ENCODE measurements around the gene RFT1. TPM values are rescaled to one million over a fixed set of nuclear protein-coding genes. Genes with fewer than 3 reads are reported as not detected.
A peak's percentile ranks its signal among the peaks of the same experiment; 100 is the strongest.
"Not testable (repeated sequence)": the region's sequence is repeated elsewhere in the genome, so short reads cannot be mapped to it uniquely, and the experiment has no call there.

RFT1 gene
- total RNA-seq, 1 experiment from 2014 or later: 26.8 TPM

DNA sequence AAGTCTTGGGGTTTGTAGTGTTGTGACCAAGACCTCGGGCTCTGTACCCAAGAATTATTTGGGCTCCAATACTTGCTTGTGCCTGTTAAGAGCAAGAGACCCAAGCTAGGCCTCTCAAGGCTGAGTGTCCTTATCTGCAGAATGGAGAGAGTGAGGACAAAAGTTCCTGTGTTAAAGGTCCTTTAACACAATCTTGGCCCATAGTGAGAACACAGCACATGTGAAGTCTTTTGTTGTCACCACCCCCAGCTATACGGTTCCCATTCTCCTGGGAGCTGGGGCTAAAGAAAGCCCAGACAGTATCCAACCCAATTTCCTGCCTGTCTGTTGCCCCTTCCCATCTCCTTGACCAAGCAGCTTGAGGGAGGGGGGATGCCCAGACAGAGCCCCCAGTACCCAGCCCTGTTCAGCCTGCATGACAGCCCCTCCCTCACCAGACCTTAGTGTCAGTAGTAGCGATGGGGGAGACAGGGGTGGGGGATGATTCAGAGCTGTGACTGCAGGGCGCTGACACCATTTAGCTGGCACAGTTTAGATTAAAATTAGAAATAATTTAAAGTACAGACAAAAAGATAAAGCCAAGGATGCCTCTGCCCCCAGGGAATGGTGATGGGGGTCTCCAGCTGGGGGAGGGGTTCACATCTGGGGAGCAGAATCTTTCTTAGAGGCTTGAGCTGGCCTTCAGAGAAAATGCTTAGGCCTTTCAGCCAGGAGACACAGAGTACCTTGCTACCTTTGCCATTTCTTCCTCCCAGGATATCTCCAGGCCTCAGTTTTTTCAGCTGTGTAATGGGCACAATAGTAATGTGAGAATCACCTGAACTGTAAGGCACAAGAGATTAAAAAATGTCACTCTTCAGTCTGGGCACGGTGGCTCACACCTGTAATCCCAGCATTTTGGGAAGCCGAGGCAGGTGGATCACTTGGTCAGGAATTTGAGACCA is 33.5 kb upstream of the RFT1 start:
- no peak for DNase-seq (ENCODE audit: extremely low read depth, low read depth)

DNA sequence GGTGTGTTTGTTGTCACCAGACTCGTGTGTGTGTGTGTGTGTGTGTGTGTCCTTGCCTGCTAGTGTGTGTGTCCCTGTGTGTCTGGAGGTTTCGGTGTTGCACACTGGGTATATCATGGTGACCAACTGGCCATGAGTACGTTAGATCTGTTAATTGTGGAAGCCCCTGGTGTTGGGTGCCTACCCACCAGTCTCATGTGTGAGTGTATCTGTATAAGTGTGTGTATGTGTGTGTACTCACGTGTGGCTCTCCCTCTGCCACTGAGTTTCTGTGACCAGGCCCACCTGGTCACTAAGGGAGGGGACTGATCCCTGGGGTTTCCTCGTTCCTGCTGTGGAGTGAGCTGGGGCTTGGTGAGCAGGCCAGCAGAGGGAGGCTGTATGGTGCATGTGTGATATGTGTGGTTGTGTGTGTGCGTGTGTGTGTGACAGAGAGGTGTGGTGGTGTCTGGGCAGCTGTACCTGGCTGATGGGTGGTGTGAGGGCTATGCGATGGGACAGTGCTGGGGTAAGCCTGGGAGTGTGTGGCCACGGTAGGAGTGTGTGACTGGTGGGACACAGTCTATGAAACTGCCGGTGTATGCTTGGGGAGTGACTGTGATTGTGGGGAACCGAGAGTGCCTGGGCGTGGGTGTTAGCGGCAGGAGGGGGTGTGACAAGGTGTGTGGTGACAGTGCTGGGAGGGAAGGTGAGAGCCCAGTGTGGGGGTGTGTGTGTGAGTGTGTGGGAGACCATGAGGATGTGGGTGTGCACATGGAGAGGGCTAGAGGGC is 32.6 kb upstream of the RFT1 start:
- DNase-seq (ENCODE audit: extremely low read depth, low read depth): no peak

DNA sequence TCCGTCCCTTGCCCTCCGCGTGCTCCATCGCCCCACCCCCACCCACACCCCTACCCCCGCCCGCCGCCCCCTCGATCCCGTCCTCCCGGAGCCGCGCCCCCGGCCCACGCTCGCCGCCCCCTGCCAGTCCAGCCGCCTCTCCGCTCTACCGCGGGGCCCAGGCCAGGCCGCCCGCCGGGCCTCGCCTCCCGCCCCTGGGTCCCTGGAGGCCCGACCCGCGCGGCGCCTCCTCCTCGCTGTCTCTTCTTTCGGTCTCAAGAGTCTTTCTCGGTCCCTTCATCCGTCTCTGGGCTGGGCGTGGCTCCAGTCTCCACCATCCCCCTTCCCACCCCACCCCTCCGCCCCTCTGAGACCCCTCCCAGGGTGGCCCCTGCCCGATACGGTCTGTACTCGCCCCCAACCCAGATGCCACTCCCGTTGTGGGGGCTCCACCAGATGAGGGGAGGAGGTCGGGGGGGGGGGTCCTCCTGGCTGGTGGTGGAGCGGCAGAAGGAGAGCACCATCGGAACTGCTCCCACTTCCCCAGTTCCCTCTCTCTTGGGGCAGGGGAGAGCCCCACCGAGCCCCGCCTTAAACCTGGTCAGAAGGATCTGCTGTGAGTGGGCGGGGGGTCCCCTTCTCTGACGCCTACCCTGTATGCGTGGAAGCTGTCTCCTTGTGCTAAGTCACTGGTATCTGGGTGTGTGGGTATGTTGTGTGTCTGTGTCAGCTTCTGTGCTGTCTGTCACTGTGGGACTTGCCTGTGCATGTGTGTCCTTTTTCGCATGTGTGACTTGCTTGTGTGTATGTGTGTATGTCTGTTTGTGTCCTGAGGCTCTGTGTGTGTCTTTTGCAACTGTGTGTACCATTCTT is 31.8 kb upstream of the RFT1 start:
- no peak for DNase-seq (ENCODE audit: extremely low read depth, low read depth)

DNA sequence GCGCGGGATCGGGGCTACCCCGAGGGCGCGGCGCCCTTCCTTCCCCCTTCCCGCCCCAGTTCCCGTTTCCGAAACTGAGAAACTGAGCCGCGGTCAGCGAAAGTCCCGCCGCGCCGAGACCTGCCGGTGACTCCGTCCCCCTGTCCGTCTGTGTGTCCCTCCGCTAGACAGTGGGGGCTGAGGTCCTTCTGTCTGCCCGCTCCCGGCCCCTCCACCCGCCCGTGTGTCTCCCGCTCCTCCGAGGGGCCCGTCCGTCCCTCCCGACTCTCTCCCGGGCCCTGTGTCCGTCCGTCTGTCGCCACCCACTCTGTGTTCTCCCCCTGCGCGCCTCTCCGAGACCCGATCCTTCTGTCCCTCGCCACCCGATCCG is 31.2 kb upstream of the RFT1 start:
- DNase-seq (ENCODE audit: extremely low read depth, low read depth): no peak

DNA sequence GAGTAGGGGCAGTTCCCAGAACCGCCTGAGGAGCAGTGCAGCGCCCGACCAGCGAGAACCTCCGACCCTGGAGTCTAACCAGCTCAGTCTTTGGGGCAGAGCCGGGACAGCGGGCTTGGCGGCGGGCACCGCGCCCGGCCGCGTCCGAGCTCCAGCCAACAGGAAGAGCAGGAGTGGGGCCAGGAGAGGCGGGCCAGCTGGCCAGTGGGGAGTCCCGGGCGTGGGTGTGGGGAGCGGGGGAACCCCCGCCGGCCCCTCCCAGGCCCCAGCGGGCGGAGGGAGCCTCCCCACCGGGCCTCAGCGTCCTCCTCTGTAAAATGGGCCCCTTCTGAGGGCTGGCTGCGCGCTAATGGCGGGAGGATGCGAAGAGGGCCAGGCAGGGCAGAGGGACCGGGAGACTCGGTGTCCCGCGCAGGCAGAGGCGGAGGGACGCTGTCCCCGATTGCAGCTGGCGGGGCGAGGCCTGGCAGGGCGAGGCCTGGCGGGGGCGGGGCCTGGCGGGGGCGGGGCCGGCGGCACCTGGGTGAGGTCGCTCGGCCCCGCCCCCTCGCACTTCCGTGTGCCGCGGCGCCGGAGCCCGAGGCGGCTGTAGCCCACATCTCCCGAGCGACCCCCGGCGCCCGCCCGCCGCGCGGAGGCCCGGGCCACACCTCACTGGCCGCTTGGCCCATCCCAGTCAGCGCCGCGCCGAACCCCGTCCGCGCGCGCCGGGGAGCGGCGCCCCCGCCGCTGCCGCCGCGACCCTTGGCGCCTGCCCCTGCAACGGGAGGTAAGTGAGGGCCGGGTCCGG is 30.6 kb upstream of the RFT1 start, which contains the start of gene PRKCD:
PRKCD (plus strand) TSS at position 550 of the 790 bp plus-strand sequence. CDS start 17,214 bp downstream, outside the sequence.
- peak; percentile 46 for DNase-seq (ENCODE audit: extremely low read depth, low read depth)

DNA sequence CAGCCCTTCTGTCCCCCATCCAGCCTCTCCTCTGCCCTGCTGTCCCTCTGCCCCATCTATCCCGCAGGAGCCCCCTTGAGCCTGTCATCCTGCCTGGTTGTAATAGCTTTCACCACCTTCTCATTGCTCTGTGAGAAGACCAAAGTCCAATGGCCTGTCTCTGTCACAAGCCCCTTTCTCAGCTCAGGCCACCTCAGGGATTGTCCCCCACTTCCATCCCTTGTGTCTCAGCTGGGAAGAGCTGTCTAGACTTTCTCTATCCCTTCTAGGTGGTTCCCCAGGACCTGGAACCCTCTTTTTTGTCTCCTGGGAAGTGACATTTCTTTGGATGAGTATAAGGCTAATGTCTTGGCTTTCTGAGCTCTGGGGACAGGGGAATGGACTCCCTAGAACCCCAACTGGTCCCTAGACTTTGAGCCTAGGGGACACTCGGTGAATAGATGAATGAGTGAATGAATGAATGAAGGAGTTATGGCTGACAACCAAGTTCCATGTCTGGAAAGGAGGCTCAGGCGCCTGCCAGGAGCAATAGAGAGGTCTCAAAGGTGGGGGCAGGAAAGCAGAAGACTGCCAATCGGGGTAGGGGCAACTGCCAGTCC is 29.9 kb upstream of the RFT1 start:
- no peak for DNase-seq (ENCODE audit: extremely low read depth, low read depth)

DNA sequence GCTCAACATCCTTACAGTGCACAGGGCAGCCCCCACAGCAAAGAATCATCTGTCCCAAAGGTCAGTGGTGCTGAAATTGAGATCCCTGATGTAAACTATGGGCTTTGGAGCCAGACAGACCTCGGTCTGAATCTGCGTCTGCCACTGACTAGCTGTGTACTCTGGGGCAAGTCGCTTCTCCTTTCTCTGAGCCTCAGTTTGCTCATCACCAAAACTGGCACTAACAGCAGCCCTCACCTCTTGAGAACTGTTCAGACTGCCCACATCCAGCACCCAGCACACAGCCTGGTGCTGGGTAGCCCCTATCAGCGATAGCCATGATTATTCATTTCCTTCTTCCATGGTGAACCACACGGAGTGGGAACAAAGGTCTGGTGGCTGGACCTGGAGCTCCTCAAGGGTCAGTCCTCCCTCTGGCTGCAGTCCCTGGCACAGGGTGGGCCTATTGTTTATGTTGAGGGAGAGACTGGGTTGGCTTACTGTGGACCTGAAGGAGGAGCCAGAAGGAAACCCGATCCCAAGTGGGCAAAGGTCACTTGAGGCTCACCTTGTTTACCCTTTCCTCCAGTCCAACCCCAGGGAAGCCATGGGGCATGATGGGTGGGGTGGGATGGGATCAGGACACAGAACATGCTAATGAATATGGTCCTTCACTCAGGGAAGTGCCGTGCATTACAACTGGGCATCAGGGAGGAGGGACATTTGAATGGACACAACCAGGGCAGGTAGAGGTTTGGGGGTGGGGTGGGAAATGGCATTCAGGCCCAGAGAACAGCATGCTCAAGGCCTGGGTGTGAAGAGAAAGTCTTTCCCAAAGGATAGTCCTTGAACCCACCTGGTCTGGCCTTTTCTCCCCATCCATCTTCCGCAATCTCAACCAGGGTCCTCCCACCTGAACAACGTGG is 29.2 kb upstream of the RFT1 start:
- no peak for DNase-seq (ENCODE audit: extremely low read depth, low read depth)

DNA sequence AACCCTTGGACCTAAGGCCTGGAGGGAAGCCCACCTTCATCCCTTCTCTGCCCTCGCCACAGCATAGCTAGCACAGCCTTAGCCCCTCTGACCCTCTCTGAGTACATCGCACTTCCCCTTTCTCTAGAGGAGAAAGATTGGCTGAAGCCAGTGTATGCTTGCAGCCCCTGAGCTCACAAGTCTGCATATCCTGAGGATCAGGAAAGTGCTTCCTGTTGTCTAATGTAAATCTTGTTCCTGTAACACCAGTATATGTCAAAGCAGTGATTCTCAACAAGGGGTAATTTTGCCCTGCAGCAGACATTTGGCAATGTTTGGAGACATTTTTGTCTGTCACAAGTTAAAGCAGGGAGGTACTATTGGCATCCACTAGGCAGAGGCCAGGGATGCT is 28.5 kb upstream of the RFT1 start:
- no peak for DNase-seq (ENCODE audit: extremely low read depth, low read depth)

DNA sequence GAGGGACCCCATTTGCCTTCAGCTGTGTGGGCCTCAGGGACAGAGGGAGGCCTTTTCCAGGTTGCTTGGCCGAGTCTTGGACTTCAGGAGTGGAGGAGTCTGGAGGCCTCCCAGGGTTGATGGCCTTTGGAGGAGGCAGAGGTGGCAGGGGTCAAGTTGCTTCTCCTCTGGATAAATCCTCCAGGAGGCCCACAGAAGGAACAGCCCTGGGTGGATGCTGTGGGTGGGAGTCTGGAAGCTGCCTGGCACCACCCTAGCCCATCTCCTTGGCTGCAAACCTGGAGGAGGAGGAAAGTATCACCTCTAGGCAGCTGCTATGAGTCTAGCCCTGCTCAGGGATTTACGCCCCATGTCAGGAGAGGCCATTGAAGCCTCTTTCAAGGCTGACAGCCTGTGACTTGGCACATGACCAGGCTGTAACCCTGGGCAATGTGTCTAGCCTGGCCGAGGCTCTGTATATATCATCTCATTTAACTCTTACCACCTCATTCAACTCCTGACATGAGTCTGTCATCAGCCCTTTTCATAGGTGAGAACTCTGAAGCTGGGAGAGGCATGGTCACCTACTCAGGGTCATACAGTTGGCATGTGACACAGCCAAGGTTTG is 27.8 kb upstream of the RFT1 start:
- no peak for DNase-seq (ENCODE audit: extremely low read depth, low read depth)

DNA sequence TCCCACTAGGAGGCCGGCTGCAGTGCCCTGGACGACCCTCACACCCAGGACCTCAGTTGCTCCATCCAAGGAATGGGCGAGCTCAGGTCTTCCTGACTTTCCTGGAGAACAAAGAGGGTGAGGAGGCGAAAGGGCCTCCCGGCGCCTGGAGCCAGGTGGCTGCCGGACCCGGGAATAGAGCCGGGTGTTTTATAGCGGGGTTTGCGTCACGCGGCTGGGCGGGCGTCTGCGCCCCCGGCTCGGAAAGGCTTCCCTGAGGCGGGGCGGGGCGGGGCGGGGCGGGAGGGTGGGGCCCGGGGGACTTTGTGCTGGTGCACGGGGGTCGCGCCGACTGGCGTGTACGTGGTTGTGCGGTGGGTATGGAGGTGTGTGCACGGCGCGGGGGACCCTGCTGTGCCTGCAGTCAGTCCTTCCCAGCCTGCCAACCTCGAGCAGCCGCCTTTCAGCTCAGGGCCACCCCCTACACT is 26.2 kb upstream of the RFT1 start:
- DNase-seq (ENCODE audit: extremely low read depth, low read depth): no peak

DNA sequence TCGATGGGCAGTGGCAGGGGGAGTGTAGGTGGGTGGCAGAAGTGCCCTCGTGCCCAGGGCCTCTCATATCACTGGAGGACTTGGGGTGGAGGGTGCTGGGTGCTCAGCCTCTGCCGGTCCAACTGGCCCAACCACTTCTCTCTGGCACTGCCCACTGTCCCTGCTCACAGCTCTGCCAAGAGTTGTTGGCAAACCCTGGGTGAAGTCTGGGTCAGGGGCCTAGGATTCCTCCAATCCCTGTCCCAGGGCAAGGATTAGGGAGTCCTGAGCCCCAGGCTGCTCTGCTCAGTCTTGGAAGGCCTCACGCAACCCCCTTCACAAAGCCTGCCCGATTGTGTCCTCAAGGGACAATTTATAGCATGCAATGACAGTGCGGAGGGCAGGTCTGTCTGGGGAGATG is 25.5 kb upstream of the RFT1 start:
- no peak for DNase-seq (ENCODE audit: extremely low read depth, low read depth)

DNA sequence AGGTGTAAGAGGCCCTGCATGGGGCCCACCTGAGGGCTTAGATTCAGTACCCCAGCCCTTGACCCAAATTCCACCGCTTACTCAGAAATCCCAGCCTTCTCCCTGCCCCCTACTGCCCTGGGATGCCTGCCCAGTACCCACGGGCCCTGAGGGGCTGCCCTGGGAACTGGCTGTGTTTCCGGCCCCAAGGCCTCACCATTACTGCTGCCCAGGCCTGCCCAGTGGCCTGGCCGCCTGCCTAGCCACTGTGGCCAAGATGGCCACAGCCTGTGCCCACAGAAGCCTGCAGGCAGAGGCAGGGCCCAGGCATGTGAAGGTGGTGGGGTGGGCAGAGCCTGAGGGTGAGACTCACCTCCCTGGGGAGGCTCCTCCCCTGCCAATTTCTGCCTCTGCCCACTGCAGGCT is 24.6 kb upstream of the RFT1 start:
- no peak for DNase-seq (ENCODE audit: extremely low read depth, low read depth)

DNA sequence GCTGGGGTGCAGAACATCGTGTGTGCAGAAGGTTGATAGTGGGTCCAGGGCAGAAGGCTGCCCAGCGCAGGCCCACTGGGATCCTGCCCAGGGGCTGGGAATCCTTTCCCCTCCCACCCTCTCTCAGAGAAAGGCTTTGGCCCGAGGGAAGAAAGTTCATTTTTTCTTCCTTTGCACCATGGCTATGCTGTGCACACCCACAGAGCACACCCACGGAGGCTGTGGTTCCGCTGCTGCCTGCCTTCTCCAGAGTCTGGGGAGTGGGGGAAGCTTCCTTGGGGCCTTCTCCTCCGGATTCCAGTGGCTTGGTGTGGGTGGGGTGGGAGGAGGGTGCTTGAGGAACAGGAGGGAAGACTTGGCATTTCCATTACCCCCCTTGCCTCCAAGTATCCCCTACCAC is 23.7 kb upstream of the RFT1 start:
- DNase-seq (ENCODE audit: extremely low read depth, low read depth): no peak

DNA sequence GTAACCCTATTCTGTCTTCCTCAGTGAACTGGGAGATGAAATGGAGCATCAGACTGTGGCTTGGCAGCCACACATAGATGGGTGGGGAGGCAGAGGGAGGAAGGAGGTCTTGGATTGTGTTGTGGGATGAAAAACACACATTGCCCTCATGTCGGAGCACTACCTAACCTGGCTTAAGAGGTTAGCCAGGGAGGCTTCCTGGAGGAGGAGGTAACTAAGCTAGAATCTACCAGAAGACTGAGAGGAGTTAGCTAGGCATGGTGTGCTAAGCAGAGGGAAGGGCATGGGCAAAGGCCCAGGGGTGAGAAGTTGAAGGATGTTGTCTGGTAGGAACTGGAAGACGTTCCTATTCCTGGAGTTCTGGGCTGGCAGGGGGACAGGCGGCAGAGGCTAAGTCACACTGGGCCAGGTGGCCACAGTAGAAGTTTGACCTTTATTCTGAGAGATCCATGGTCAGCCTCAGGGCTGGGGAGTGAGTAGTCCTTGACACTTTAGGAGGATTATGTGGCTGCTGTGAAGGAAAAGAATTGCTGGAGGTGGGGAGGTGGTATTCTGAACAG is 23.1 kb upstream of the RFT1 start:
- DNase-seq (ENCODE audit: extremely low read depth, low read depth): no peak

DNA sequence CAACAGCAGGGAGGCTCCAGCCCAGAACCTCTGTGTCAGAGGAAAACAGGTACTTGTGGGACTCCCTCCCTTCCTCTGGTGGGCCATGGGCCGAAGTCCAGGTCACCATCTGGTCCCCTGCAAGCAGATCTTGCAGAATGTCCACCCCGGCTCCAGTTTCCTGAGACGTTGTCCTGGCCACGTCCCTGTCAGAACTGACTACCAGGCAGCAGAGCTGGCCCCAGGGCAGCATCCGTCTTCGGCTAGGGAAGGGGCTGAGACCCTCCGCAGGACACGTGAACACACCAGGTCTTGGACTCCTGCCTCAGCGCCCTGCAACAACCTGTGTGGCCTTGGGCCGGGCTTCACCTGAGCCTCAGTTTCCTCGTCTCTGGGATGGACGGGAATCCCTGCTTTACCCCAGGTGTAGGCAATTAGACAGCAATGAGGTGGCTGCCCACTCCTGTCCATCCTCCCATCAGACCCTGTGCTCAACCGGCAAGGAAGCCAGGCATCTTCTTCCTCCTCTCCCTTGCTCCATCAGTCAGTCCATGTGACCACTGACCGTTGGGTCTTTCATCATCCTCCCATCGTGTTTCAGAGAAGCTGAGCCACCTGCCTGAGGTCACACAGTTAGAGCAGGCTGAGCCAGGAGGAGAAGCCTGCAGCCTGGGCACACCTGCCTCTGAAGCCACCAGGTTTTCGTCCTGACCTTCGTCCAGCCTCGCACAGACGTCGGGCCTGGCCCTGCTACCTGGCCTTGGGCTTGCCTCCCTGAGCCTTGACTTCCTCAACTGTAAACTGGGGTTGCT is 21.8 kb upstream of the RFT1 start:
- no peak for DNase-seq (ENCODE audit: extremely low read depth, low read depth)

DNA sequence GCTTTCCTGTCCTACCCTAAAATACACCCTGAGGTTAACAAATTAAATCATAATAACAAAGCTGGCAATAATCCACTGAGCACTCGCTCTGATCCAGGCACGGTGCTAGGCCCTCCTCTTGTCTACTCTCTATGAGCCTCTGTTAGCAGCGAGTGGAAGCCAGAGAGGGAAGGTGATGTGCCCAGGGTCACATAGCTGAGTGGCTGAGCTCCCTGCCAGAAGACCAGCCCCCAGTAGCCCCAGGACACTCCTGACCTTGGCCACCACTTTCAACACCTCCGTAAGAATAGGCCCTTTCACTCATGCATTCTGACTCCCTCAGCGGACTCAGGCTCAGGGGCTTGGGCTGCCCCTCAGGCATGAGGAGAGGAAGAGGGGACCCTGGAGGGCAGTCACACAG is 21.2 kb upstream of the RFT1 start:
- DNase-seq (ENCODE audit: extremely low read depth, low read depth): no peak

DNA sequence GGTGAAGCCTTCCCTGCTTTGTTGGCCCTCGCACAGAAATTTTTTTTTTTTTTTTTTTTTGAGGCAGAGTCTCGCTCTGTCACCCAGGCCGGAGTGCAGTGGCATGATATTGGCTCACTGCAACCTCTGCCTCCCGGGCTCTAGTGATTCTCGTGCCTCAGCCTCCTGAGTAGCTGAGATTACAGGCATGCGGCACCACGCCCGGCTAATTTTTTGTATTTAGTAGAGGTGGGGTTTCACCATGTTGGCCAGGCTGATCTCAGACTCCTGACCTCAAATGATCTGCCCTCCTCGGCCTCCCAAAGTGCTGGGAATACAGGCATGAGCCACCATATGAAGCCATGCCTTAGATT is 20.8 kb upstream of the RFT1 start:
- not testable (repeated sequence) for DNase-seq (ENCODE audit: extremely low read depth, low read depth)

Measured in NCI-H460 (cell line).